GM18505 (cell line): ENCODE results near the gene CACNG1.
"Not testable (repeated sequence)": the region's sequence is repeated elsewhere in the genome, so short reads cannot be mapped to it uniquely, and the experiment has no call there.

Experiments
- ATAC-seq: cut with Tn5 transposase; IDR thresholded peaks from one replicate; pipeline ENCODE4 v1.9.1; 2021; ENCODE audit not compliant: unreplicated experiment
- POLR2A ChIP-seq: IDR thresholded peaks from 4 replicates; pipeline ENCODE4 v1.6.1; 2011; ENCODE audit warnings: borderline replicate concordance; ENCODE audit not compliant: insufficient read depth, insufficient read length; ENCODE audit errors: extremely low read depth

The CACNG1 gene

DNA sequence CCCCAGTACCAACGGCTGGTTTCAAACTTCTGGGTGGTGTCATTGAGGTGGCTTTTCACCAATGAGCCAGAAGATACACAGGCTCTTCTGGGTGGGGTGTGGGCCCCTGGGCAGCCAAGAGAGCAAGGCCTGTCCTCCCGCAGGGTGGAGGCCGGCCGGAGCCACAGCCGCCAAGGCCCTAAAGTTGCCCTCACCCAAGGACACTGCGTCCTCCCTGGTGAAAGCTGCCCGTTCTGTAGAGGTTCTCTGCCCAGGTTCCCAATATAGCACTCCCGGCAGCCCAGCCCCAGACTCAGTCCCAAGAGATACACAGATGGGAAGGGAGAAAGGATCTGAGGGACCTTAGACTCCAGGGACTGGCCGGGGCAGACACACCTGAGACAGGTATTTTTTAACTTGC lies 10.7 kb upstream of the CACNG1 start:
- ATAC-seq = no peak
- no peak for TF ChIP-seq POLR2A

DNA sequence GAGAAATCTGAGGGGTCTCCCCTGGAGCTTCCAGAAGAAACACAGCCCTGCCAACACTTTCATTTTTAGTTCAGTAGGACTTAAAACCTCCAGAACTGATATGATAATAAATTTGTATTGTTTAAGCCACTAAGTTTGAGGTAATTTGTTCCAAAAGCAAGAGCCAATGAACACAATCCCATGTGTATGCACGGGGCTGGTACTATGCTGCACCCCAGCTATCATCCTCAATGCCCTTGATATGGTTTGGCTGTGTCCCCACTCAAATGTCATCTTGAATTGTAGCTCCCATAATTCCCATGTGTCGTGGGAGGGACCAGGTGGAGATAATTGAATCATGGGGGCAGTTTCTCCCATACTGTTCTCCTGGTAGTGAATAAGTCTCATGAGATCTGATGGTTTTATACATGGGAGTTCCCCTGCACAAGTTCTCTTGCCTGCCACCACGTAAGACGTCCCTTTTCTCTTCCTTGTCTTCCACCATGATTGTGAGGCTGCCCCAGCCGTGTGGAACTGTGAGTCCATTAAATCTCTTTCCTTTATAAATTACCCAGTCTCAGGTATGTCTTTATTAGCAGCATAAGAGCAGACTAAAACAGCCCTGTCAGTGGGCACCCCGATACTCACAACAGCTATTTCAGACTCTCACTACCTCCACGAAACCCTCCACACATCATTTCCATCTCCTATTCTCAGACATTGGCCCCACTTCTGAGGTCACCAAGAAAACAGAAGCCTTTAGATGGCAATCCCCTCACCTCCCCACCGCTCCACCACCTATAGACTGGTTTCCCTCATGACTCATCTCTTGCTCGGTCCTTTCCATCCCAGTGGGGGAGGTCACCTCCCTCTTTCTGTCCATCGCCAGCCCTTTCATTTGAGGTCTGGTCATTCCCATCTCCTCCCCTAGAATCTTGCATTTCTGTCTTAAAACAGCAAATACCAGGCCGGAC lies 8.9 kb upstream of the CACNG1 start:
- peak; percentile 59 for ATAC-seq

DNA sequence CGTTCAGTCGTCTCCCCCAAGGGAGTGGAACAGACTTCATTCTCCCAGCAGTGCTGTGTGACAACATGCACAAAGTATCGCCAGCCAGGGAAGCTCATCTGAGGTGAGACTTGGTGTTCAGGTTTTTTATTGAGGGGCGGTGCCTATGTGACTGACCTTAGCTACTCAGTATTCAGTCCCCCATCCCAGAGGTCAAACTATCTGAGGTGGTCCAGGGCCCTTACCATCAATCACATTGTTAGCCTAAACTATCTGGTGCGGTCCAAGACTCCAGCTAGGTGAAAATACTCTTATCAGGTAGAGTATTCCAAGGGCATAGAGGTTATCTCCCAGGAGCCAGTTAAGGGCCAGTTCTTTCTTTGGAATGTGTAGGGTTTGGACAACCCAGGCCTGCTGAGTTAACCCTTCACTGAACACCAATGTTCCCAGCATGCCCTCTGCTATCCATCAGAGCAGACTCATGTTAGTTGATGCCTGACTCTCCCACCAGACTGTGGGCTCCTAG lies 5.4 kb upstream of the CACNG1 start:
- TF ChIP-seq POLR2A = no peak
- no peak for ATAC-seq

More for the DNA sequence above, 8.9 kb upstream of the CACNG1 start:
- TF ChIP-seq POLR2A = no peak

DNA sequence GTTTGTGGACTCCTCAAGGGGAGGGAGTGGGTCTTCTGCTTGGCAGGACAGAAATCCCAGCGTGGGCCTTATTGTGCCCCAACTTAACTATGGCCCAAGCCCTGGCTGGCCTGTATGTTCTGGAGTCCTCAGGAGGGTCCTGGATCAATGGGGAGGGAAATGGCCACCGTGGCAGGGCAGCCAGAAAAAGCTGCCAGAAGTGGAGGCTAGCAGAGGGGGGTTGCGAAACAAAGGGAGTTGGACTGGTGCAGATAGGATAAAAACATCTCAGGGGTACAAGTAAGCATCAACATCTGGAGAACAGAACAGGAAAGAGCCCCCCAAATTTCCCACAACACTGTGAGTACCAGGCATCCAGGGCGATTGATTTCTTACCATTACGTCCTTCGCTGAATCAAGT lies 3.7 kb upstream of the CACNG1 start:
- ATAC-seq = no peak
- TF ChIP-seq POLR2A = no peak

DNA sequence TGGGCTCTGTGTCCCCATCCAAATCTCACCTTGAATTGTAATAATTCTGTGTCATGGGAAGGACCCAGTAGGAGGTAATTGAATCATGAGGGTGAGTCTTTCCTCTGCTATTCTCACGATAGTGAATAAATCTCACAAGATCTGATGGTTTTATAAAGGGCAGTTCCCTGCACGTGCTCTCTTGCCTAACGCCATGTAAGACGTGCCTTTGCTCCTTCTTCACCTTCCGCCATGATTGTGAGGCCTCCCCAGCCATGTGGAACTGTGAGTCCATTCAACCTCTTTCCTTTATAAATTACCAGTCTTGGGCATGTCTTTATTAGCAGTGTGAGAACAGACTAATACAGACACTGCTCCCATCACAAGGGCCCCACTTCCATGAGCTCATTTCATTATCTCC lies 3.2 kb upstream of the CACNG1 start:
- not testable (repeated sequence) for ATAC-seq

DNA sequence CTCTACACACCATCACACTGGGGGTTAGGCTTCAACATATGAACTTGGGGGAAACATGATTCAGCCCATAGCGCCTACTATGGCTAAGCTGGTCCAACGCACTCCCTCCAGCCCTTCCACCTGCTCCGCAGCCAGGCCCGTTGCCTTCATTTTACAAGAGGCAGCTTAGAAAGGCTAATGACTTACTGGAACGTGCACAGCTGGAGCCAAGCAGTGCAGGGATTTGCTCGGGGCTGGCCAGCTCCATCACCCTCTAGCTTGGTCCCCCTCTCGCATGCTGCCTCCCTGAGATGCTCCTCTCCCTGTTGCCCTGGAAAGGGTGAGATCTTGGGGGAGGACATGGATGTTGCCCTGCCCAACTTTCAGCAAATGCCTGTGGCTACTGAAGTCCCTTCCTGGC lies 2.8 kb upstream of the CACNG1 start:
- TF ChIP-seq POLR2A = no peak
- ATAC-seq = no peak

DNA sequence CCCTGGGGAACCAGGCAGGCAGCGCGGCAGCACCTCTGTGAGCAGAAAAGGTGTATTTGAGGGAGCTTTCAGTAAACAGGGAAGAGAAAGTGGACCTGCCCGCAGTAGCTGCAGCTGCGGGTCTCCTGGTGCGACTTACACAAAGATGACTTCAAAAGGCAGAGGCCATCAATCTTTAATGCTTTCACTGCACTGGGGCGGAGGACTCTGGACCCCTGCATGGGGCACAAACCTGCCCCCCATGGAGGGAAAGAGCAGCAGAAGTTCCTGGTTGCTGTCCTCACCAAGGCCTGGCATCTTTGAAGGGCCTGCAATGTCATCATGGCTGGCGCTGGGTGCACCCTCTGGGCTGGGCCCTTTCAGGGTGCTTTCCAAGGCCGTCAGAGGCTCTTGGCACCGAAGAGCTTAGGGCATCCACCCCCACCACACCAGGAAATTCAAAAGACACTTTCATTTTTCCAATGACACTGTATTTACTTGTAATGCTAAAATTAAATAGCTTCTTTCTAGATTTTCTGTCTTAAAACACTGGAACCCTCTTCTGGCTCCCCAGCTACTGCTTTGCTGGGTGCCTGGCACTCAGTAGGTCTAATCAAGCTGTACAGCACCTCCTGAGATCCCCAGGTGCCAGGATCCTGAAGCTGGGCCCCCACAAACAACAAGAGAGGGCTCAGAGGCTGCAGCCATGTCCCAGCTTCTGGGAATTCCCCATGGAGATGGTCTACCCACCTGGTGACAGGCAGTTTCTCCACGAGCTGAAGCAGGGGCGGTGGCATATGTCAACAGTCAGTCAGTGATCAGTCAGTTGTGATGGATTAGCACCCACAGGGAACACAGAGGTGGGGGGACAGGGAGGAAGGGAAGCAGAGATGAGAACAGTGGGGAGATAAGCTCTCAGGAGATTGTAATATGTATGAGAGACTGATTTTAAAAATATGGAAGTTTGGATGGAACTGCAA lies 2.1 kb upstream of the CACNG1 start:
- no peak for ATAC-seq
- TF ChIP-seq POLR2A = no peak

DNA sequence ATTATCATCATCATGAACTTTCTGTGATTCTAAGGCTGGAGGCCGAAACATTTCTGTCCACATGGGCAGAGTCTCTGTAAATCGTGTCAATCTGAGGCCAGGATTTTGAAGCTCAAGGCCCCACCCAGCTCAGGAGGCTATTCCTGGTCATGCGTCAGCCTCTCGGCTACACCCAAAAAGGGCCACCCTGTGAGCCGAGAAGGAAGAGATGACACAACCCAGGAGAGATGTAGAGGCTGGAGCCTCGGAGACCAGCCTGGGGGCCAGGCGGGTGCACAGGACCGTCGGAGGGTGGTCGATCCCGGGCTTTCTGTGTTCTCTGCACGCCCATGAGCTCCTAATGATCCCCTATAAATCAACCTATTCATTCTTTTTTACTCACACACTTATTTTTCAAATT lies 1.1 kb upstream of the CACNG1 start:
- TF ChIP-seq POLR2A = no peak
- ATAC-seq = no peak

DNA sequence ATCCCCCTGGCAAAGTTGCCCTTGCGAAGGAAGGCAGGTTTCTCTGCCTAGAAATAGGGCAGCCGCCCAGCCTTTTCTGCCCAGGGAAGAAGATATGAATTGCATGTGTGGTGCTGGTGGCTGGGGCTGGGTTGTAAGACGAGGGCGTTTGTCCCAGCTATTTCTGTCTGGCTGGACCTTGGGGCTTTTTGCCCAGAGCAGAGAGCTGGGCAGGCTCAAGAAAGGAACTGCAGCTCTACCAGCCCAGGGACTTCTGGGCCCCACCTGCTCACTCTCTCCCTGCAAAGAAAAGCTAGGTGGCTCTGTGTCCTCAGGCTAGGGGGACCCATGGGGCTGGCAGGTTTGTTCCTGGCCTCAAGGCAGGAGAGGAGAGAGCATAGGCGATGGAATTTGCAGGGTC lies 586 bp downstream of the CACNG1 start:
- no peak for TF ChIP-seq POLR2A
- ATAC-seq = no peak

DNA sequence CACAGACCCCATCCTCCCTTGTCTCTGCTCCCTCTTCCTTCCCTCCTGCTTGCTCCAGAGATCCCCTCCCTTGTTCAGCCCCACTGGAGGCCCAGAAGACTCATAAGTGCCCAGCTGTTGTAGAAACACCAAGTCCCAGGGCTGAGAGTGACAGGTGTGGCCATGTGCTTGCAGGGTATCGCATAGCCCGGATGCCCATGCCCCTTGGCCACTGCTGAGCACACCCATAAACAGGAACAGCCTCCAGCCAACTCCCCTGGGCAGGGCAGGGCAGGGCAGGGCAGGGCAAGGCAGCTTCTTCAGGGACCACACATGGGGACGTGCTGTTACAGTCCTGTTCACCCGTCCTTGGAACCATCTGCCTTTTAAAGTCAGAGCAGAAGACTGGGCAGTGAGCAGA lies 2.0 kb downstream of the CACNG1 start:
- no peak for ATAC-seq
- no peak for TF ChIP-seq POLR2A

DNA sequence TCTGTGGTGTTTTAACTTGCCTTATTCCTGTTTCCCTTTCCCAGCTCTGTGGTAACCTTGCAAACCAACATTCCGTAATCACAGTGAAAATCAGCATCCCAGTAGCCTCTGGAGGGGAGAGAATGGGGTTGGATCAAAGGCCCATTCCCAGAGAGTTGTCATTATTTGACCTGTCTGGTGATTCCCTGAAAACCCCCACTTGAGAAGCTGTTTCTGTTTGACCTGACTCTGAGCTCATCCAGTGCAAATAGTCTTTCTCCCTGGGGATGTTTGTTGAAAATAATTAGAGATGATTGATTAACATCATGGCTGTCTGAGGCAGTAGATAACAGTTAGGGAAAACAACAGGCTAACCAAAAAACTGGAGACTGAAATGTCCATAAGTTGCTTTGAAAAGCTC lies 3.0 kb downstream of the CACNG1 start:
- ATAC-seq = no peak
- no peak for TF ChIP-seq POLR2A

DNA sequence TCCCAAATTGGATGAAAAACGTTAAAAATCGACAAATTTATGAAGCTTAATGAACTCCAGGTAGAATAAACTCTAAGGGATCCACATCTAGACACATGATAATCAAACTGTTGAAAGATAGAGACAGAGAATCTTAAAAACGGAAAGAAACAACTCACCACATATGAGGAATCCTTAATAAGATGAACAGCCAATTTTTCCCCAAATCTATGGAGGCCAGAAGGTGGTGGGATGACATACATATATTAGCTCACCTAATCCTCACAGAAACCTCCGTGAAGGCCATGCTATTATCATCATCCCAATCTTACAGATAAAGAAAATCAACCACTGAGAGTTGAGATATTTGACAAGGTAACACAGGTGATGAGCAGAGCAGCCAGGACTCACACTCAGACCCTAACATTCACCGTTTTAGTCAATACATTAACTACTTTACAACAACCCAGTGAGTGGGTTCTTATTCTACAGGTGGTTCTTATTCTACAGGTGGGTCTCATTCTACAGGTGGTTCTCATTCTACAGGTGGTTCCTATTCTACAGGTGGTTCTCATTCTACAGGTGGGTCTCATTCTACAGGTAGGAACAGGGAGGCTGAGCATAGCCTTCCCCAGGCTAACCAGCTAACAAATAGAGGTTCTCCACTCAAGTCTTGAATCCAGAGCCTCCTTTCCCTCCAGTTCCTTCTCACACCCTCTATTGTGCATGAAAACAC lies 4.8 kb downstream of the CACNG1 start:
- no peak for ATAC-seq
- no peak for TF ChIP-seq POLR2A

DNA sequence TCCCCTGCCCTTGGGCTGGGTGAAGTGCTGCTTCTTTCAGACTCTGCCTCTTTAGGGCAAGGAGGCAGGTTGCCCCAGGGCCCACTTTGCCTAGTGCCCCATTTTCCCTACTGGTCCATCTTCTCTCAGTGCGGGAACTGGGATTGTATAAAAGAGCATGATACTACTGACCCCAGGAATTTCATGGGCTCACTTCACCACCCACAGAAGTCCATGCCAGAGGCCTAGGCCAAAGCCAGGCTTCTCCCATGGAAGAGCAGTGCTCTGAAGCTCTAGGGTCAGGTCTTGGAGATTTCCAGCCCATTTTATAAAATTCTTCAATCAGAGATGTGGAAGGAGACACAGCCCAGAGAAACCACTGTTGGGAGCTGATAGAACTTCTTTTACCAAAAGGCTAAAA lies 5.7 kb downstream of the CACNG1 start:
- no peak for TF ChIP-seq POLR2A
- ATAC-seq = no peak

DNA sequence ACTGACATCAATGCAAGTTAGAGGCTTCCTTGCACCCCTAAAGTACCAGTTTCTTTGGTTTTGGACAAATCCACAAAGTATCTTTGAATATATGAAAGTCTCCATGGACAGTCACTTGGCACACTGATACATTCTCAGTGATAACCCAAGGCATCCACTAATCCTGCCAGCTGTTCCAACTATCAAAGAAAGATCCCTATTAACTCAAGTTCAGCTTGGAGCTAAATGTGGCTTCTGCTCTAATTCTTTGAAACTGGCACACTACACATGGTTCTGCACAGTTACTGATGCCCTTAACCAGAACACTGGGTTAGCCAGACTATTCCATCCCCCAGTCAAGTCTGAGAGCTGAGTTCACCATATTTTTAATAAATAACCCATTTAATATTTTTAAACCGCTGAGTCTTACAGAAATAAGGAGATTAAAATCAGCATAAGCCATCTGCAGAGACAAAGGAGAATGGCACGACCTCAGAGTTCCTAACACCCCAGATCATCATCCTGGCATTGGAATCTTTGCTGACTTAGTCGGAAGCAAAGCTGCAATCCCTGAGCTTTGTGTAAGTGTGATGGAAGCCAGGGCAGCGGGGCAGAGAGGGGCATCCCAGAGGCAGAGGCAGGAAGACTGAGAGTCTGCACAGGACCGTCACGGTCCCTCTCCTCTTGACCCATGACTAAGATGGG lies 6.3 kb downstream of the CACNG1 start:
- no peak for ATAC-seq
- no peak for TF ChIP-seq POLR2A
